ENCODE measurements around the gene MYO3A. TPM values are rescaled to one million over a fixed set of nuclear protein-coding genes. Genes with fewer than 3 reads are reported as not detected.

MYO3A gene
- total and polyA plus RNA-seq, 2 experiments from 2014 or later: 0.55 to 5.9 TPM

DNA sequence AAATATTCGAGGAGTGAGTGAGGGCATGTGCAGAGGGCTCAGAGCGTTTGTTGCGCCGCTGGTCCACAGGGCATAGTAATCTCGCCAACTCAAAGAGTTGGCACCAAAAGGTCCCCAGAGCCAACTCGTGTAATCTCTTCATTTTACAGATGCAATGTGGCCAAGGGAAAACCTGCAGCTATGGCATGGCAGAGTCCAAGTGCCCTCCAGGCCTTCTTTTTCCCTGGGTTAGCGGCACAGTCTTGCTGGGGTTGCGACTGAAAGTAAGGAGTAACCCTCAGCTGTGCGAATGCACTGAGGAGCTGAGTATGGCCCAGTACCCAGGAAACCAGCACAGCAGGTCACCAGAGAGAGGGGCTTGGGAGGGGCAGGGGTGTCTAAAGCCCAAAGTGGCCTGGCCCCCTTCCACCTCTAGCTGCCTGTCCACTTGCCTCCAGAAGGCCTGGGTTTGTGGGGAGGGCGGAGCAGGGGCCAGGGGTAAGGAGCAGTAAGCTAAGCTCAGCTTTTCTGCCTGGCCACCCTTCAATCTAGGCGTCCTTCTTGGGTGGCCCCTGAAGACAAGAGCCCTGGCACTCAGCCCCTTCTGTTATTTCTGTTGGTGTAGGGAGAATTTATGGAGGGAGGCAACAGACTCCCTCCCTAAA lies 279.2 kb downstream of the MYO3A start:
- Histone ChIP-seq H3K27ac (no peak overlapping the region), H3K9me3 (ENCODE audit: low read depth) (no peaks in the 10 kb centered on the region), H3K27me3 (peaks cover 98% of the 10 kb centered on the region), H3K36me3 (no peaks in the 10 kb centered on the region), H3K4me3 (no peak overlapping the region), H3K4me1 (ENCODE audit: low read depth) (peaks cover 19% of the 10 kb centered on the region)
- TF ChIP-seq, protein P1, sequence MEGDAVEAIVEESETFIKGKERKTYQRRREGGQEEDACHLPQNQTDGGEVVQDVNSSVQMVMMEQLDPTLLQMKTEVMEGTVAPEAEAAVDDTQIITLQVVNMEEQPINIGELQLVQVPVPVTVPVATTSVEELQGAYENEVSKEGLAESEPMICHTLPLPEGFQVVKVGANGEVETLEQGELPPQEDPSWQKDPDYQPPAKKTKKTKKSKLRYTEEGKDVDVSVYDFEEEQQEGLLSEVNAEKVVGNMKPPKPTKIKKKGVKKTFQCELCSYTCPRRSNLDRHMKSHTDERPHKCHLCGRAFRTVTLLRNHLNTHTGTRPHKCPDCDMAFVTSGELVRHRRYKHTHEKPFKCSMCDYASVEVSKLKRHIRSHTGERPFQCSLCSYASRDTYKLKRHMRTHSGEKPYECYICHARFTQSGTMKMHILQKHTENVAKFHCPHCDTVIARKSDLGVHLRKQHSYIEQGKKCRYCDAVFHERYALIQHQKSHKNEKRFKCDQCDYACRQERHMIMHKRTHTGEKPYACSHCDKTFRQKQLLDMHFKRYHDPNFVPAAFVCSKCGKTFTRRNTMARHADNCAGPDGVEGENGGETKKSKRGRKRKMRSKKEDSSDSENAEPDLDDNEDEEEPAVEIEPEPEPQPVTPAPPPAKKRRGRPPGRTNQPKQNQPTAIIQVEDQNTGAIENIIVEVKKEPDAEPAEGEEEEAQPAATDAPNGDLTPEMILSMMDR (IDR thresholded peaks at IDR 0.05; ENCODE audit: low read depth, low read length): no peak
- DNase-seq (ENCODE audit: low read depth in 1 of 2, low spot score in 1 of 2): no peak

GRCh38 chr10:26214004-26214403 lies 280.0 kb downstream of the MYO3A start:
- TF ChIP-seq, protein P1 (IDR thresholded peaks at IDR 0.05; ENCODE audit: low read depth, low read length): no peak
- Histone ChIP-seq H3K36me3 (no peaks in the 10 kb centered on the region), H3K4me1 (ENCODE audit: low read depth) (peaks cover 19% of the 10 kb centered on the region), H3K4me3 (no peak overlapping the region), H3K9me3 (ENCODE audit: low read depth) (no peaks in the 10 kb centered on the region), H3K27ac (no peak overlapping the region), H3K27me3 (peaks cover 100% of the 10 kb centered on the region)
- no peak for DNase-seq (ENCODE audit: low read depth in 1 of 2, low spot score in 1 of 2)

- Histone ChIP-seq H3K4me3 (no peak overlapping the region), H3K36me3 (no peaks in the 10 kb centered on the region), H3K27ac (no peak overlapping the region), H3K27me3 (peaks cover 100% of the 10 kb centered on the region), H3K4me1 (ENCODE audit: low read depth) (peaks cover 19% of the 10 kb centered on the region), H3K9me3 (ENCODE audit: low read depth) (no peaks in the 10 kb centered on the region)
- DNase-seq (ENCODE audit: low read depth in 1 of 2, low spot score in 1 of 2): no peak
- TF ChIP-seq, protein P1 (IDR thresholded peaks at IDR 0.05; ENCODE audit: low read depth, low read length): no peak
Measured at GRCh38 chr10:26214551-26215395, 280.7 kb downstream of the MYO3A start.

- Histone ChIP-seq H3K27ac (no peak overlapping the region), H3K9me3 (ENCODE audit: low read depth) (no peaks in the 10 kb centered on the region), H3K36me3 (no peaks in the 10 kb centered on the region), H3K4me3 (peak overlapping the region; percentile 20), H3K4me1 (ENCODE audit: low read depth) (peaks cover 19% of the 10 kb centered on the region), H3K27me3 (peaks cover 100% of the 10 kb centered on the region)
- TF ChIP-seq, protein P1 (IDR thresholded peaks at IDR 0.05; ENCODE audit: low read depth, low read length): no peak
- DNase-seq (ENCODE audit: low read depth in 1 of 2, low spot score in 1 of 2): no peak
Measured at GRCh38 chr10:26215396-26215934, 281.4 kb downstream of the MYO3A start.

- Histone ChIP-seq H3K4me3 (peak overlapping the region; percentile 20), H3K9me3 (ENCODE audit: low read depth) (no peaks in the 10 kb centered on the region), H3K4me1 (ENCODE audit: low read depth) (peaks cover 19% of the 10 kb centered on the region), H3K27ac (no peak overlapping the region), H3K27me3 (peaks cover 100% of the 10 kb centered on the region), H3K36me3 (no peaks in the 10 kb centered on the region)
- peak; percentile 27 to 88 for DNase-seq (ENCODE audit: low read depth in 1 of 2, low spot score in 1 of 2)
- TF ChIP-seq, protein P1 (IDR thresholded peaks at IDR 0.05; ENCODE audit: low read depth, low read length): no peak
Measured at GRCh38 chr10:26215935-26216584, 282.0 kb downstream of the MYO3A start.

All from cardiac muscle cell (in vitro differentiated cells and primary cell).